Spinal cord (tissue), 10 donors: Measurements from ENCODE around the gene KAT7. TPM values are rescaled to one million over a fixed set of nuclear protein-coding genes. Genes with fewer than 3 reads are reported as not detected.
A peak's percentile ranks its signal among the peaks of the same experiment; 100 is the strongest.

Source experiments
- DNase-seq, 6 donors: peaks; one replicate each; pipeline versions ENCODE4 v3.0.0 to v3.0.0-alpha.2; 2013 to 2015; ENCODE audit warnings: low spot score in 6 of 6, low read depth in 4 of 6
- H3K27ac ChIP-seq: one replicate; pipeline ENCODE4 v1.5.1; 2013; ENCODE audit warnings: low read depth, low read length, control low read depth
- H3K27me3 ChIP-seq: one replicate; pipeline ENCODE4 v1.6.1; 2013; ENCODE audit warnings: low read length; ENCODE audit not compliant: control insufficient read depth, insufficient read depth
- H3K36me3 ChIP-seq: one replicate; pipeline ENCODE4 v1.6.1; 2013; ENCODE audit warnings: low read length; ENCODE audit not compliant: control insufficient read depth, insufficient read depth
- H3K4me1 ChIP-seq: one replicate; pipeline ENCODE4 v1.6.1; 2013; ENCODE audit warnings: low read length; ENCODE audit not compliant: control insufficient read depth, insufficient read depth
- H3K4me3 ChIP-seq: one replicate; pipeline ENCODE4 v1.5.1; 2013; ENCODE audit warnings: low read depth, low read length, control low read depth
- H3K9me3 ChIP-seq: one replicate; pipeline ENCODE4 v1.6.1; 2013; ENCODE audit warnings: low read length; ENCODE audit not compliant: control insufficient read depth, insufficient read depth
- WGBS: methylation state at CpG from one replicate; pipeline ENCODE4 v1.1.5; 2013; ENCODE audit warnings: missing lambda C conversion rate; ENCODE audit not compliant: insufficient coverage; 5-methylcytosine and 5-hydroxymethylcytosine counted together
- polyA plus RNA-seq, 2 donors: library from polyadenylated mRNA; unstranded; fragments of 120-200 nt; gene quantifications; one replicate each; pipeline ENCODE4 v1.2.1, GENCODE V29; 2013; ENCODE audit not compliant: insufficient read length in 2 of 2
- total RNA-seq, 2 donors: library from RNA; depleted of rRNA in 1 of 2; stranded (reverse); fragments of 120-200 nt in 1 of 2; fragments of >200 nt in 1 of 2; gene quantifications; one replicate each; pipeline versions ENCODE4 v1.2.3 to v1.2.4, GENCODE V29; 2013 to 2014
- donor health status: healthy.

The KAT7 gene
- total and polyA plus RNA-seq, 4 donors, result 53.0 to 58.6 (median 54.2) TPM

GRCh38 chr17:49834118-49834743 is 45.8 kb downstream of the KAT7 start:
- peaks cover 26% of the 10 kb centered on the region for H3K36me3 ChIP-seq
- 95% methylated on average over 13 of the region's 19 CpGs for WGBS
- no peaks in the 10 kb centered on the region for H3K27me3 ChIP-seq
- H3K9me3 ChIP-seq, result no peaks in the 10 kb centered on the region
- H3K4me1 ChIP-seq, result no peaks in the 10 kb centered on the region
- no peak for DNase-seq
- H3K27ac ChIP-seq, result no peak overlapping the region
- no peak overlapping the region for H3K4me3 ChIP-seq

DNA sequence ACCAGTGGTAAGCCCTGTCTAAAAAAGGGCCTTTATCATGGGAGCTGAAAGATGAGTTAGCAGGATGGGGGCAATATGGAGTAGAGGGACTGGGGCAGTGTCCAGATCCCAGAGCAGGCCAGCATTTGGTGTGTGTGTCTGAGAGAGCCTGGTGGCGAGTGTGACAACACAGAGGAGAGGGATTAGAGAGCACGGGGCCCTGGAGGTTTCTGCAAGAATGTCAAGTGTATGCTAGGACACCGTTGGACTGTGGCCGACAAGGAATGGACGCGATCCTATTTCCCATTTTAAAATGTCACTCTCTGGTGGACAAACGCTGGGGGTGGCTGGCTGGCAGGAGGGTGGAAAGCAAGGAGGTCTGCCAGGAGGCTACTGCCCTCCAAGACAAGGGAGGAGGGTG is 47.0 kb downstream of the KAT7 start:
- no peak for DNase-seq
- Histone ChIP-seq H3K36me3 (peaks cover 23% of the 10 kb centered on the region), H3K4me3 (no peak overlapping the region), H3K27ac (no peak overlapping the region), H3K9me3 (no peaks in the 10 kb centered on the region), H3K4me1 (no peaks in the 10 kb centered on the region), H3K27me3 (no peaks in the 10 kb centered on the region)
- WGBS, result 89% methylated on average over 5 of the region's 7 CpGs

- no peak overlapping the region for H3K4me3 ChIP-seq
- no peaks in the 10 kb centered on the region for H3K4me1 ChIP-seq
- WGBS, result 80% methylated on average over 5 of the region's 16 CpGs
- DNase-seq, result no peak
- H3K27me3 ChIP-seq, result no peaks in the 10 kb centered on the region
- no peaks in the 10 kb centered on the region for H3K9me3 ChIP-seq
- no peak overlapping the region for H3K27ac ChIP-seq
- peaks cover 22% of the 10 kb centered on the region for H3K36me3 ChIP-seq
Measured at GRCh38 chr17:49836111-49837030, 47.9 kb downstream of the KAT7 start.

DNA sequence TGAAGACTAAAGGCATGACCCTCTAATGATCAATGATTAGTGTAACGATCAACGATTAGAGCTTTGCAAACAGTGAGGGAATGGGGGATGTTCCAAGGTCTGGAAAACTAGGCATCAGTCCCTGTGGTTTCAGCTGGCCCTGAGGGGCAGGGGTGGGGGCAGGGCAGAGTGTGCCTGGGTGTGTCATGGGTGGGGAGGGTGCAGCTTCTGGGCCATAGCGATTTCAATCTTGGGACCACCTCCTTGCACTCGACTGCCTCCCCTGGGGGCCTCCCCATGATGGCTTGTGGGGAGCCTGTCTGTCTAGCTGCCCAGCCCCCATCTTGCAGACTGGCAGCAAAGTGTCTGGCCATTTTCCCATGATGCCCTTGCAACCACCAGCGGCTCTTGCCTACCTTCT is 51.0 kb downstream of the KAT7 start:
- Histone ChIP-seq H3K9me3 (no peaks in the 10 kb centered on the region), H3K27ac (no peak overlapping the region), H3K27me3 (no peaks in the 10 kb centered on the region), H3K36me3 (peaks cover 16% of the 10 kb centered on the region), H3K4me1 (no peaks in the 10 kb centered on the region), H3K4me3 (no peak overlapping the region)
- 88% methylated on average over 5 of the region's 5 CpGs for WGBS
- no peak for DNase-seq

DNA sequence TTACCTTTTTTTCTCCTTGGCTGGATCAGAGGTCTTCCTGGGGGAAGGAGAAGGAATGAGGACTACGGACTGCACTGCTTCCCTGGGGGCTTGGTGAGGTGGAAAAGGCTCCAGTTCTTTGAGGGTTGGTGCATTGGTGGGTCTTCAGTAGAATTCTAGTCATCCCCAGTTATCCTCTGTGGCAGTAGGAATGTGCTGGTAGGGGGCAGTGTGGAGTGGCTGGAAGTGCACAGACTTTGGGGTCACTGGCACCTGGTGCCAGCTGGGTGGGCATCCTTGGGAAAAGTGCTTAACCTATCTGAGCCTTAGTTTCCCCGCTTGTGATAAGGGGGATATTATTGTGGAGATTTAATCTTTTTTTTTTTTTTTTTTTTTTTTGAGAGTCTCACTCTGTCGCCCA is 53.1 kb downstream of the KAT7 start:
- Histone ChIP-seq H3K27me3 (no peaks in the 10 kb centered on the region), H3K9me3 (no peaks in the 10 kb centered on the region), H3K36me3 (peaks cover 12% of the 10 kb centered on the region), H3K4me1 (peaks cover 17% of the 10 kb centered on the region), H3K27ac (no peak overlapping the region), H3K4me3 (no peak overlapping the region)
- no peak for DNase-seq
- 80% methylated on average over 1 of the region's 3 CpGs for WGBS

GRCh38 chr17:49842371-49842770 is 53.9 kb downstream of the KAT7 start:
- H3K36me3 ChIP-seq, result peaks cover 5% of the 10 kb centered on the region
- WGBS, result 80% methylated on average over 1 of the region's 3 CpGs
- H3K27me3 ChIP-seq, result no peaks in the 10 kb centered on the region
- DNase-seq, result no peak
- no peak overlapping the region for H3K27ac ChIP-seq
- no peak overlapping the region for H3K4me3 ChIP-seq
- H3K9me3 ChIP-seq, result no peaks in the 10 kb centered on the region
- peaks cover 23% of the 10 kb centered on the region for H3K4me1 ChIP-seq

GRCh38 chr17:49842846-49843245 is 54.4 kb downstream of the KAT7 start:
- no peak overlapping the region for H3K4me3 ChIP-seq
- H3K36me3 ChIP-seq, result peaks cover 5% of the 10 kb centered on the region
- DNase-seq, result no peak
- WGBS, result 67% methylated on average over 1 of the region's 6 CpGs
- no peaks in the 10 kb centered on the region for H3K9me3 ChIP-seq
- no peaks in the 10 kb centered on the region for H3K27me3 ChIP-seq
- no peak overlapping the region for H3K27ac ChIP-seq
- peaks cover 24% of the 10 kb centered on the region for H3K4me1 ChIP-seq

DNA sequence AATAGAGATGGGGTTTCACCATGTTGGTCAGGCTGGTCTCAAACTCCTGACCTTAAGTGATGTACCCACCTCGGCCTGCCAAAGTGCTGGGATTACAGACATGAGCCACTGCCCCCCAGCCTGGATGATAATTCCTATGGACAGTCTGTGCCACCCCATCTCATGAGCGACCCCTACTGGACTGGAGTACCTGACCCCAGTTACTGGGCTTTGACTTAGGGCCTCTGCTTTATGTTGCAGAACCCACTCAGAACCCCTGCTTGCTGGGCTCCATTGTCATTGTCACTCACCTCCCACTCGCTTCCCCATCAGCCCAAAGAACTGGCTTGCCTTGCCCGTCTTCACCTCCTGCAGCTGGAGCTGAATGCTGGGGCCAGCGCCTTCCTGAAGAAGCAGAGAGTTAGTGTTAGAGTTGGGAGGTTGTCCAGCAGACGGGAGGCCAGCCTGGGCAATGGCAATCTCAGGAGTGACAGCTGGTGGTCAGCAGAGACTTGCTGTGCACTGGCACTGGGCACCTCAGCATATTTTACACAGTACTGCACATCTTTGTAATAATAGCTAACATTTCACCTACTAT is 55.4 kb downstream of the KAT7 start:
- Histone ChIP-seq H3K4me3 (no peak overlapping the region), H3K27me3 (no peaks in the 10 kb centered on the region), H3K27ac (no peak overlapping the region), H3K9me3 (no peaks in the 10 kb centered on the region), H3K36me3 (peaks cover 5% of the 10 kb centered on the region), H3K4me1 (peaks cover 28% of the 10 kb centered on the region)
- WGBS, result 66% methylated on average over 4 of the region's 6 CpGs
- DNase-seq, result no peak

DNA sequence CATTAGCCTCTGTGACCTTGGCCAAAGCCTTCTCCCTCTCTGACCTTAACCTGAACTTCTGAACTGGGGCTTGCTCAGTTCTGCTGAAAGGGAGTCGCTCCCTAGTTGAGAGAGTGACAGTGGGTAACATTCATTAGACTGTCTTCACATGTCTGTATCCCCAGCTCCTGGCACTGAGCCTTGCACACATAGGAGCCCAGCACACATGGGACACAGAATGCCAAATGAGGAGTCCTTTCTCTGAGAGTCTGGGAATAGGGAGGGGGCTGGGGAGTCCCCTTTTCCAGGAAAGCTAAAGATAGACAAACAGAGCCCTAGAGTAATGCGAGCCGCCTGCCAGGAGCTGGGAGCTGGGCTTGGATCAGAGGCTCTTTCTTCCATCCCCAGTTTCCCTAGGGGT is 56.8 kb downstream of the KAT7 start:
- Histone ChIP-seq H3K9me3 (no peaks in the 10 kb centered on the region), H3K27ac (peak overlapping the region; percentile 53), H3K4me1 (peaks cover 32% of the 10 kb centered on the region), H3K4me3 (no peak overlapping the region), H3K36me3 (peaks cover 5% of the 10 kb centered on the region), H3K27me3 (peaks cover 8% of the 10 kb centered on the region)
- DNase-seq, result peak; percentile 31 to 92 (median 65)
- WGBS, result 35% methylated on average over 3 of the region's 3 CpGs
